TTC549 (cell line): ENCODE data around the gene SERGEF.

ENCODE experiments used
- FAIRE-seq: peaks from 2 replicates; lab custom pipeline; 2012; peaks lifted over from hg19 to GRCh38; lab: Jason Lieb, UNC

Gene SERGEF

GRCh38 chr11:17748761-17749721 lies 263.8 kb downstream of the SERGEF start:
- no peak for FAIRE-seq

GRCh38 chr11:17748044-17748443 lies 264.8 kb downstream of the SERGEF start:
- FAIRE-seq, result no peak

DNA sequence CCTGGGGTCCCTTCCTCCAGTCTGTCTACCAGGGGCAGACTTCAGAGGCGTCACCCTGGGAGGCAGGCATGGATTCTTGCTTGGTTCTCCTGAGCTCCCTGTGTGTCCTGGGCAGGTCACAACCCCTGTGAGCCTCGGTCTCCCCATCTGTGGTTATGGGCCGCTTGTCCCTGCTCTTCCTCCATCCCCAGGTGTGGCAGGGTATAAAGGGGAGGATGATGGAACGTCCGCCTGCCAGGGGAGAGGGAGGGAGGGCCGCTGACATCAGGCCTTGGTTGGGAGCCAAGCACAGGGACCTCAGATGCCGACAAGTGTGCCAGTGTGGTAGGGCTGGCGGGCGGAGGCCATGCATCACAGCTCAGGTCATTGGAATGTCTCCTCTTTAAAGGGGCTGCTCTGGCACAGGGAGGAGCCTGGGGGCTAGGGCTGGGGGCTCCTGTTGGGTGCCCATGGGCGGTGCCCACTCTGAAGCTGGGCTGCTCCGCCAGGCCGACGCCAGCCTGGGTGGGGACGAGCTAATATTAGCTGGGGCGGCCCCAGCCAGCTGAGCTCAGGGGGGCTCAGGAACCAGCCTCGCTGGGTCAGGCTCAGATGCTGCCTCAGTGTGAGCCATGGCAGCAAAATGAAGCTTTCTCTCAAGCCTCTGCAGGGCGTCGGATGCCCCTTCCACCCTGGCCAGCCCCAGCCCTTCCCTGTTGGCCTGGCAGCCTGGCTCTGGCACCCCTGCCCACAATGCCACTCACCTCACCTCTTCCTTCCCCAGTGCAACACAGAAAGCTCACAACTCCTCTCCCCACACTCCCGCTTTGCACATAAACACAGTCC lies 265.5 kb downstream of the SERGEF start:
- FAIRE-seq, result no peak

DNA sequence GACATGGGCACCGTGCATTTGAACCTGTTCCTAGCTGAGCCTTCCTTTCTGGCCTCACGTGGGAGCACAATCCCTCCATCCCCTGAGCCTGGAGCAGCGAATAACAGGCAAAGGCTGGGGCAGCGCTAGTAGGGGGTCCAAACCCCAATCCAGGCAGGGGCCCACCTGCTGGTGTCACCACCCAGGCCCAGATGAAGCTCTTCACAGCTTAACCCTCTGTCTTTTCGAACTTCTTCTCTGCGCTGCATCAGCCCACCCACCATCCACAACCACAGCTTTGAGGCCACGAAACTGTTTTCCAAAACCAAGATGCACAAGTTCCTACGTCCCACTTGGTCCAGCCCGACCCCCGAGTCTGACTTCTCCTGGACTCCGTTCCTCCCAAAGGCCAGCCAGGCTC lies 266.8 kb downstream of the SERGEF start:
- no peak for FAIRE-seq

- no peak for FAIRE-seq
Measured at GRCh38 chr11:17745023-17745772, 267.6 kb downstream of the SERGEF start.

GRCh38 chr11:17744151-17744940 lies 268.5 kb downstream of the SERGEF start:
- FAIRE-seq, result no peak

DNA sequence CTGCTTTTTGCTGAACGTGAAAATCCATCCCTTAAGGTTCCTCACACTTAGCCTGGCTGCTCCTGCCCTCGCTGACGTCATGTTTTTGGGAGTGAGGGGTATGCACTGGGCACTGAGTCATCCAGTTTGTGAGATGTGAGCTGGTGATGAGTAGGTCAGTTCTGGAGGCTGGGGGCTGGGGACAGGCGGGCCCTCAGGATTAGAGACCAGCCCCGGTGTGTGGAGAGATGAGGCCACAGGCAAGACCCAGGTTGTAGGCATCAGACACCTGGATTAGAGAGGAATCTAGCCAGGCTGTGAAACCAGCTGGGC lies 269.1 kb downstream of the SERGEF start:
- FAIRE-seq, result no peak

DNA sequence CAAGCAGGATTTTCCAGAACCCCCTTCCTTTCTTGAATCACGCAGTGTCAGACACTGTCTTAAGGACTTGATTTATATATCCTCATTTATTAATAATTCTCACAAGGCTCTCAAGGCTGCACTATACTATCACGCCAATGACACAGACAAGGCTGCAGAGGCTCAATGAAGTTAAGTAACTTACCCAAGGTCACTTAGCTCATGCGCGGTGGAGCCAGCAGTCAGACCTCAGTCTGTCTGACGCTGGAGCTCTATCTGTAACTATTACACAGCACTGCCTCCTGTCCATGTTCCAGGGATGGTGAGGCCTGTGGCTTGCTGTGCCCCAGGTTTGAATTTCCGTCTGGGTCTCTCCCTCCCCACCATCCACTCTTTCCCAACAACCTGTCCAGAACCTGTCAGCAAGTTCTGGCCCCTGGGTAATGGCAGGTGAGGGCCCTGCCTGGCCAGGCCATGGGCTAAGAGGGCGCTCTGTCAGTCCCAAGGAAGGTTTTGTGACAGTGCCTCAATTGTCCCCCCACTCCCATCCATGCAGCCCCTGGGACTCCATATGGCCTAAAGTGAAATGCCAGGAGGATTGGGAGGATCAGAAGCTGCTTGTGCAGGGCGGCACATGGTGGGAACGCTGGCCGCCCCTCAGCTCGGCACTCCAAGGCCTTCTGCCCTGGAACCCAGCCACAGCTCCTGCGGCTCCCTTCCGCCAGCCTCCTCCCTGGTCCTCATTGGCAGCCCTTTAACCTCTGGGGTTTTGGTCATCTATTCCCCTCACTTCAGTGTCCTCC lies 269.6 kb downstream of the SERGEF start:
- no peak for FAIRE-seq

DNA sequence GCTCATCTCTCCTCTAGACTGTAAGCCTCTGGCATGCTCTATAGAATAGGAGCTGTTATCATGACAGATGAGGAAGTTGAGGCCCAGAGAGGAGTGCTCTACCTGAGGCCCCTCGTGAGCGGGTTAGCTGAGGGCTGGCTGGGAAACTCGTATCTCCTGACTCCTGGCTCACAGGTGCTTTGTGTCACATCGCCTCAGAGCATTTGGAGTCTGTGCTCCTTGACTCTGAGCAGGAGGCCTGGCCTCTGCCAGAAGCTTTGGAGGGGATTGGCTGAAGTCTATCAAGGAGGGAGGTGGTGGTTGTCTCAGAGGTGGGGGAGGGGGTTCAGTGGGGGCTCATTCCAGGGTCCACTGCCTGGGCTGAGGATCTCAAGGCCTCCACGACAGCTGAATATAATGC lies 270.8 kb downstream of the SERGEF start:
- no peak for FAIRE-seq

DNA sequence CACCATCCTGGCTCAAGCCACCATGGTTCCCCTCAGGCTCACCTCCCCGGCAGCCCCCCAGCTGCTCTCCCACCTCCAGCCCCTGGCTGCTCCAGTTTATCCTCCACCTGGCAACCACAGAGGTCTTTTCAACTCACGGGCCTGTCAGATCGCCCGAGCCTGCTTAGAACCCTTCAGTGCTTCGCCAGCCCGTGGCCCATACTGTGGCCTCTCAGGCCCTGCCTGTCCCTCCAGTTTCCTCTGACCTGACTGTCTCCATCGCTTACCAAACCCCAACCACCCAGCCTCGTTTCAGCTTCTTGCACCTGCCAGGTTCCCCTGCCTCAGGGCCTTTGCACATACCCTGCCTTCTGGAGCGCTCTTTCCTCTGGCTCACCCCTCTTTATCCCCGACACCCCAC lies 271.4 kb downstream of the SERGEF start:
- FAIRE-seq, result no peak

GRCh38 chr11:17740649-17741235 lies 272.1 kb downstream of the SERGEF start:
- FAIRE-seq, result no peak

- no peak for FAIRE-seq
Measured at GRCh38 chr11:17739945-17740338, 272.9 kb downstream of the SERGEF start.

DNA sequence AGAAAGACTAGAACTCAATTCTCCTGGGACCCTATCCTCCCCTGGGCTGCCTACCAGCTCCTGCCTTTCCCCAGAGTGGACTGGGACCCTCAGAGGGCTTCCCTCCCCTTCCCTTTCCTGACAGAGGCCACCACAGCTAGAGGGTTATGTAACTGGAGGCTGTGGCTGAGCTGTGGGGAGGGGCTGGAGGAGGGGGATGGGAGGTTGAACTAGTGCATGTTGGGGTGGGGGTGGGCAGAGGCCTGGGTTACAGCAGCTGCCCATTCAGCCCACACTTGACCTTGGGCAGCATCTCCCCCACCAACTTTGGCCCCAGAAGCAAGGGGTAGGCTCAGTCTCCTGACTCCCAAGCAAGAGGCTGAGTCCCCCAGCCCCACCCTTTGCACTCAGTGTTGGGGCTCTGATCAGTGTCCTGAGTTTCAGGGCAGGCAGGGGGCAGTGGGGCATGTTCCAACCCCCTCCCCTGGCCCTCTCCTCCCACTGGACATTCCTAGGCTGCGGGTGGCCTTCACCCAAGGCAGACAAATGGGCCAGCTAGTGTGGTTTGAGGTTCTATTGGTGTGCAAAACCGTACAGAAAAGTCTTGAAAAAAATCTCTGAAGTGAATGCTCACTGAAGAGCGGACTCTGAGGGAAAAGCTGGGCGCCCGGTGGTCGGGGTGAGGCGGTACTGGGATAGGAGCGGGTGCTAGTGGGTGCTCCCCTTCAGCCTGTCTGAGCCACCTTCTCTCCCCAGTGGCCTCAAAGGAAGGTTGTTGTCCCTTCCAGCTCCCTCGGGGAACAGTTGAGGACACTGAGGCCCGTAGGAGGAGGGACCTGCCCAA lies 274.5 kb downstream of the SERGEF start:
- FAIRE-seq, result no peak
